G401 (cell line): ENCODE data around the gene ULK4. TPM values are rescaled to one million over a fixed set of nuclear protein-coding genes. Genes with fewer than 3 reads are reported as not detected.

Source experiments
- DNase-seq: peaks from one replicate; pipeline ENCODE4 v3.0.0-alpha.2; 2015; ENCODE audit warnings: low spot score
- in situ Hi-C: cut with HindIII; loops from 2 replicates; pipeline ENCODE4 v1.10.0; 2016; ENCODE audit warnings: low sequenced_read_pairs, mixed read lengths
- total RNA-seq: library from RNA; depleted of rRNA; stranded (reverse); fragments of >200 nt; shearing (Covaris generic); gene quantifications from 2 replicates; pipeline ENCODE4 v1.2.3, GENCODE V29; 2014

Gene ULK4
- total RNA-seq, 1 experiment from 2014 or later = 25.4 TPM

GRCh38 chr3:41274944-41275668 is 686.8 kb downstream of the ULK4 start:
- DNase-seq = no peak
- in situ Hi-C loops = no loop called here

GRCh38 chr3:41272667-41273066 is 689.2 kb downstream of the ULK4 start:
- in situ Hi-C loops = no loop called here

GRCh38 chr3:41267975-41268640 is 693.8 kb downstream of the ULK4 start:
- no peak for DNase-seq
- in situ Hi-C loops = no loop called here

More at GRCh38 chr3:41272667-41273066, 689.2 kb downstream of the ULK4 start:
- DNase-seq = no peak

GRCh38 chr3:41265823-41266273 is 696.1 kb downstream of the ULK4 start:
- in situ Hi-C loops = no loop called here
- no peak for DNase-seq

- no peak for DNase-seq
- in situ Hi-C loops = no loop called here
These were observed 696.8 kb downstream of the ULK4 start for GRCh38 chr3:41265011-41265545.

- DNase-seq = no peak
- in situ Hi-C loops = no loop called here
These were observed 701.8 kb downstream of the ULK4 start for GRCh38 chr3:41260063-41260450.

GRCh38 chr3:41259449-41260062 is 702.3 kb downstream of the ULK4 start:
- DNase-seq = no peak
- in situ Hi-C loops = no loop called here

GRCh38 chr3:41258239-41258800 is 703.6 kb downstream of the ULK4 start:
- in situ Hi-C loops = no loop called here
- no peak for DNase-seq

- no peak for DNase-seq
- in situ Hi-C loops = no loop called here
These were observed 710.3 kb downstream of the ULK4 start for GRCh38 chr3:41251593-41251992.

GRCh38 chr3:41250825-41251224 is 711.1 kb downstream of the ULK4 start:
- in situ Hi-C loops = no loop called here
- DNase-seq = no peak

- DNase-seq = no peak
- in situ Hi-C loops = no loop called here
These were observed 712.6 kb downstream of the ULK4 start for GRCh38 chr3:41249318-41249717.

- in situ Hi-C loops = no loop called here
These were observed 713.4 kb downstream of the ULK4 start for GRCh38 chr3:41248525-41248924.

GRCh38 chr3:41247055-41248004 is 714.6 kb downstream of the ULK4 start:
- no peak for DNase-seq

More at GRCh38 chr3:41248525-41248924, 713.4 kb downstream of the ULK4 start:
- DNase-seq = no peak

GRCh38 chr3:41244620-41245336 is 717.1 kb downstream of the ULK4 start:
- no peak for DNase-seq
- in situ Hi-C loops = no loop called here

More at GRCh38 chr3:41247055-41248004, 714.6 kb downstream of the ULK4 start:
- in situ Hi-C loops = no loop called here

GRCh38 chr3:41243183-41243582 is 718.7 kb downstream of the ULK4 start:
- in situ Hi-C loops = no loop called here
- no peak for DNase-seq

- in situ Hi-C loops = no loop called here
- no peak for DNase-seq
These were observed 719.9 kb downstream of the ULK4 start for GRCh38 chr3:41241800-41242571.

GRCh38 chr3:41241161-41241560 is 720.7 kb downstream of the ULK4 start:
- in situ Hi-C loops = no loop called here
- DNase-seq = no peak
